Mesothelial cell of epicardium (in vitro differentiated cells): ENCODE measurements around the gene PPP6C. TPM values are rescaled to one million over a fixed set of nuclear protein-coding genes. Genes with fewer than 3 reads are reported as not detected.

Experiments used
- DNase-seq, 2 experiments: peaks; one replicate each; pipeline ENCODE4 v3.0.0; 2021; ENCODE audit warnings: low spot score in 2 of 2; ENCODE audit not compliant: unreplicated experiment in 2 of 2
- H3K27ac Mint-ChIP-seq: 2 replicates; pipeline ENCODE4 v1.8.0; 2021; ENCODE audit warnings: mixed read lengths
- H3K27me3 Mint-ChIP-seq: 2 replicates; pipeline ENCODE4 v1.8.0; 2021; ENCODE audit warnings: low read depth, mixed read lengths
- H3K36me3 Mint-ChIP-seq: 2 replicates; pipeline ENCODE4 v1.8.0; 2021; ENCODE audit warnings: mixed read lengths
- H3K4me1 Mint-ChIP-seq: 2 replicates; pipeline ENCODE4 v1.8.0; 2021; ENCODE audit warnings: mixed read lengths
- H3K4me3 Mint-ChIP-seq: 2 replicates; pipeline ENCODE4 v1.8.0; 2021; ENCODE audit warnings: mild to moderate bottlenecking, moderate library complexity, mixed read lengths
- H3K9me3 Mint-ChIP-seq: 2 replicates; pipeline ENCODE4 v1.8.0; 2021; ENCODE audit warnings: mixed read lengths
- CTCF ChIP-seq: fragments of 200-600 bp; sonication (generic); IDR thresholded peaks from one replicate; pipeline ENCODE4 v1.5.0; 2021; ENCODE audit warnings: antibody characterized with exemption; ENCODE audit not compliant: unreplicated experiment
- total RNA-seq: library from RNA; stranded (reverse); gene quantifications from 3 replicates; pipeline ENCODE4 v1.2.1, GENCODE V29; 2021

PPP6C gene
- total RNA-seq, 1 donor from 2014 or later, result 27.5 TPM

GRCh38 chr9:125099816-125100215 is 89.8 kb downstream of the PPP6C start:
- peaks cover 16% of the 10 kb centered on the region for H3K9me3 Mint-ChIP-seq
- H3K36me3 Mint-ChIP-seq, result peaks cover 16% of the 10 kb centered on the region
- no peak overlapping the region for H3K27ac Mint-ChIP-seq
- no peak for DNase-seq
- no peak overlapping the region for H3K4me3 Mint-ChIP-seq
- peaks cover 7% of the 10 kb centered on the region for H3K4me1 Mint-ChIP-seq
- no peaks in the 10 kb centered on the region for H3K27me3 Mint-ChIP-seq
- no peak for TF ChIP-seq CTCF

Other genes with a start within 250 kb of the PPP6C start
- 19.8 to 23.6 TPM (median 23.4 TPM) in 3 replicates for gene GOLGA1, start 248.7 kb downstream of the PPP6C start, total RNA-seq
- gene SCAI, start 46.3 kb downstream of the PPP6C start, total RNA-seq, result 22.7 to 26.0 TPM (median 25.5 TPM) in 3 replicates
- 20.5 to 21.4 TPM (median 21.0 TPM) in 3 replicates for gene RABEPK, start 10.7 kb upstream of the PPP6C start, total RNA-seq
- 249 to 255 TPM (median 253 TPM) in 3 replicates for gene HSPA5, start 51.5 kb upstream of the PPP6C start, total RNA-seq
- gene GAPVD1, start 72.0 kb upstream of the PPP6C start, total RNA-seq, result 55.1 to 62.7 TPM (median 58.7 TPM) in 3 replicates